ENCODE measurements around the gene YPEL1.
"Not testable (repeated sequence)": the region's sequence is repeated elsewhere in the genome, so short reads cannot be mapped to it uniquely, and the experiment has no call there.

YPEL1 gene

DNA sequence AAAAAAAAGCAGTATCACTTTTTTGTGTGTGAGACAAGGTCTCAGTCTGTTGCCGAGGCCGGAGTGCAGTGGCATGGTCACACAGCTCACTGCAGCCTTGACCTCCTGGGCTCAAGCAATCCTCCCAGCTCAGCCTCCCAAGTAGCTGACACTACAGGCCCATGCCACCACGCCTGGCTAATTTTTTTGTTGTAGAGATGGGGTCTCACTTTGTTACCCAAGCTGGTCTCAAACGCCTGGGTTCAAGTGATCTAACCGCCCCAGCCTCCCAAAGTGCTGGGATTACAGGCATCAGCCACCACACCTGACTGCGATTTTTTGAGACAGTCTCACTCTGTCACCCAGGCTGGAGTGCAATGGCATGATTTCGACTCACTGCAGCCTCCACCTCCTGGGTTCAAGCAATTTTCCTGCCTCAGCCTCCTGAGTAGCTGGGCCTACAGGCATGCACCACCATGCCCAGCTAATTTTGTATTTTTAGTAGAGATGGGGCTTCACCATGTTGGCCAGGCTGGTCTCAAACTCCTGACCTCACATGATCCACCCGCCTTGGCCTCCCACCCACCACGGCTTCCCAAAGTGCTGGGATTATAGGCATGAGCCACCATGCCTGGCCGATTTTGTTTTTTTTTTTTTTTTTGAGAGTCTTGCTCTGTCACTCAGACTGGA lies 15.3 kb downstream of the YPEL1 start:
- not testable (repeated sequence) for DNase-seq

DNA sequence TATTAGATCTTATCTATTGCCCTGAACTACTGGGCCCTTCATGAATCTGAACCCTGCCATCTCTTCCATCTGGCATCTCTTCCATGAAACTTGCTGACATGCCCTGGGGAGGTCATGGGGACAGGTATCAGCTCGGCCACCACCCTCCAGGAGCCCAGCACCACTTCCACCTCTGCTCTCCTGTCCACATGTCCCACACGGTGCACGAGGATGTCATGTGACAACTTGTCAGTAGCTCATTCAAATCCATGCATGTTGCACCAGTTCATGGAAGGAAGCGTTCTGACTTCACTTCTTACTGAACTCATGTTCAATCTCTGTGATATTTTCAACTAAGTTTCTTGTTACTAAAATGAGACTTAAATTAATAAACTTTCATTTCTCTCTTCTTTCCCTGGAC lies 16.6 kb downstream of the YPEL1 start:
- no peak for DNase-seq

DNA sequence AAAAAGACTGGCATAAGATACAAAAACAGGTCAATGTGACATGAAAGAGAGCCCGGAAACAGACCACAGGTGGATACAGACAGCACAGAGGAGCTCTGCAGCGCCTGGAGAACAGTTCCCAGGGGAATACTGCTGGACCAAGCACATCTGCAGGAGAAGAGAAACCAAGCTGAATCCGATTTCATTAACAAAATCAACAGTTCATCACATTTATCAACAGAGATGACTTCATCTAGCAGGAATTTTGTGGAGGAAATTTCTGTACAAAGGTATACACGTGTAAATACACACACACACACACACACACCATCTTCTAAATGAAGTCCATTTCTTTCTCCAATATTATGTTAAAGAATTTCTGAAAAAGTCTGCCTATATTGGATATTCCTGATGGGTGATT lies 17.1 kb downstream of the YPEL1 start:
- DNase-seq, result no peak

DNA sequence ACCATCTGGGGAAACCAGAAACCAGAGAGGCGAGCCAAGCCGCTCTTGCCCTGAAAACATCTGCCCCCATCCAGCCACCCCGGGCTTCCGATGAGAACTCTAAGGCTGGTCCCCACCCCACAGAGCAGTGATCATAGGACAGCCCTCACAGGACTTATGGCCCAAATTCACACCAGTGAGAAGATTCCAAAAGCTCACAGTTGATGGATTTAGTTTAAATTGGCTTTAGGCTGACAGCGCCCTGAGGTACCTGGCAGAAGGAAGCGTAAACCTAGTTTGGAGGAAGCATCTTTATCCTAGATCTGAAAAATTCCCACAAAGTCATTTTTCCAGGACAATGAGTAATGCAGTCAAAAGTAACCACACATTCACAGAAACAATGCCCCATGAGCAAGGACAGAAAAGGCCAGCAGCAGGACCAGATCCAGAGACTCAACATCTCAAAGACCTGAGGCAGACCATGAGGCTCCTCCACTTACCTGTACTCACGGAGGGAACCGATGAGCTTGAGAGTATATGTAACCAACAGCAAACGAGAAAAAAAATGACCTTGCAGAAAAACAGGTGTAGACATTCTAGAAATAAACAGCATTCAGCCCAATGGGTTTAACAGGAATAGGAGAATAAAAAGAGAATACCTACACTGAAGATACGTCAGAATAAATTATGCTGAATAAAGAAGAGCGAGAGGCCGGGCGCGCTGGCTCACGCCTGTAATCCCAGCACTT lies 19.0 kb downstream of the YPEL1 start:
- DNase-seq, result not testable (repeated sequence)

DNA sequence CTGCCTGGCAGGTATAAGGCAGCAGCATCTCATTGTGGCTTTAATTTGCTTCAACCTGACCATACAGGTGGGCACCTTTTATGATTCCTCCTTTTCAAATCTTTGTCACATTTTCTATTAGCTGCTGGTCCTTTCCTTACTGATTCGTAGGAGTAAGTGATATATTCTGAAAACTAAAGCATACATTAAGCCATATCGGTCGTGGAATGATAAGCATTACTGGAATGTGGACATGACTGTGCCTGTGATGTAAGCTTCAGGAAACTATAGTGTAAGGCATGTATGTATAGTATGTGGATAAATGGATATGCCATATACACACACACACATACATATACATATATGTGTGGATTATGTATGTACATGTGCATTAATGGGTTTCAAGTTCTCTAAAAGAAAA lies 20.8 kb downstream of the YPEL1 start:
- DNase-seq, result no peak

DNA sequence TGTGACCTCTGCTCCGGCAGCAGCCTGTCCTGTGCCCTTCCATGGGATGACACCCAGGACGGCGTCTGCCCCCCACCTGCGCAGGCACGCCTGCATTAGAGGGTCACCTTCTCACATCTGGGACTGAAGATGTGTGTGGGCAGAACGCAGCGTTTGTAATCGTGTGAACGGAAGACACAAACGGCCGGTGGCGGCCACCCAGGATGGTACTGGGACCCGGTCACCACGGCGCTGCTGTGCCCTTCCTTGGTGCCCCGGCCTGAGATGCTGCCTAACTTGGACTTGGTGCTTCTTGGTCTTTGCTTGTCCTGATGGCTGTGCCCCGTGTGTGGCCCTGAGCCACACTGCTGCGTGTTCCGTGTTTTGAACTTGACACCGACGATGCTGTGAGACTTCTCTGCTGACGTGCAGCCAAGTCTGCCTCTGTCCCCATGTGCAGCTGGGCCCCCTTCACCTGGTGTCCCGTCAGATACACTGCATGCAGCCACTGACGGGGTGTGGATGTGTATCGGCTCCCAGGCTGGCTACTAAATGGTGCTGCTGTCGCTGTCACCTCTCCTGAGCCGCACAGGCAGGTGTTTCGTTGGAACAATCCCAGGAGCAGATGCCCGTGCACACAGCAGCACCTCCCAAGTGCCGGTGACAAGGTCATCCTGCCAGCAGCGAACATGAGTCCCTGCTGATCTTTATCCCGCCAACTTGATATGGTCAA lies 21.4 kb downstream of the YPEL1 start:
- DNase-seq, result no peak

DNA sequence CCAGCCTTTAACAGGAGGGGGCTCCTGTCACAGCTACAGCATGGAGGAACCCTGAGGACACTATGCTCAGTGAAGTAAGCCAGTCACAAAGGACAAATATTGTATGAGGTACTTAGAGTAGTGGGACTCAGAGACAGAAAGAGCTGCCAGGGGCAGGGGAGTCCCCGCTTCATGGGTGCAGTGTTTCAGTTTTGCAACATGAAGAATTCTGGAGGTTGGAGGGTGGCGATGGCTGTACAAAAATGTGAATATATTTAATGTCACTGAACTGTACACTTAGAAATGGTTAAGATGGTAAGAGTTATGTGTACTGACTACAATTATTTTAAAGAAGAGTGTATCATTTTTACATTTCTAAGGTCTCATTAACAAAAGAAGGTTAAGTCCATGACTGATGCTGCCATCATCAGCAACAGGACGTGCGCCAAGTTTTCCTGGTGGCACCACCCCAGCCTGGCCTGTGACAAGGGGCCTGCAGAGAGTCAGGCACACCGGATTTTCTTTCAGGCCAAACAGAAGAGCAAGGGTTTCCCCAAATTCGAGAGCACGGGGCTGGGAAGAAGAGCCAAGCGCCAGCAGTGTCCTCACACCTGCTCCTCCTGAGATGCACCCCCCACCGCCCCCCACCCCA lies 22.1 kb downstream of the YPEL1 start:
- DNase-seq, result no peak

DNA sequence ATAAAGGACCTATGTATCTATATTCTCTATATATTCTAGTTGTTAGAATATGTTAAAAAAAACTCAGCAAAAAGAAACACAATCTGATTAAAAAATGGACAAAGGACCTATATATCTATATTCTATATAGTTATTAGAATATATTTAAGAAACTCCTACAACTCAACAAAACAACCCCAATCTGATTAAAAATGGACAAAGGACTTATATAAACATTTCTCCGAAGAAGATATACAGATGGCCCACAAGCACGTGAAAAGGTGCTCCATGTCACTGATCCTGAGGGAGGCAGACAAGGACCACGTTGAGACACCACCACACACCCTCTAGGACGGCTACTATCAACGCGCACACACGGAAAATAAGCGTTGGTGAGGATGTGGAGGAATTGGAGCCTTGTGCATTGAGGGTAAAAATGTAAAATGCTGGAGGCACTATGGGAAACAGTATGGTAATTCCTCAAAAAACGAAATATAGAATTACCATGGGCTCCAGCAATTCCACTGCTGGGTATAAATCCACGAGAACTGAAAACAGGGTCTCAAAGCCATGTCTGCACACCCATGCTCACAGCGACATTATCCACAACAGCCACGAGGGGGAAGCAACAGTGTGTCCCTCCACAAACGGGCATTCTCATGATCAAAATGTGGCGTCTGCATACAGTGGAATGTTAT lies 22.7 kb downstream of the YPEL1 start:
- DNase-seq, result no peak

DNA sequence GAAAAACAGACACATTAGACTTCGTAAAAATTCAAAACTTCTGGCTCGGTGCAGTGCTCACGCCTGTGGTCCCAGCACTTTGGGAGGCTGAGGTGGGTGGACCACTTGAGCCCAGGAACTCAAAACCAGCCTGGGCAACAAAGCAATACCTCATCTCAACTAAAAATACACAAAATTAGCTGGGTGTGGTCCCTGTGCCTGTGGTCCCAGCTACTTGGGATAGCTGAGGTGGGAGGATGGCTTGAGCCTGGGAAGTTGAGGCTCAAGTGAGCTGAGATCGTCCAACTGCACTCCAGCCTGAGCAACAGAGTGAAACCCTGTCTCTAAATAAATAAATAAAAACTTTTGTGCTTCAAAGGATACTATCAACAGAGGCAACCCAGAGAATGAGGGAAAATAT lies 23.7 kb downstream of the YPEL1 start:
- no peak for DNase-seq

DNA sequence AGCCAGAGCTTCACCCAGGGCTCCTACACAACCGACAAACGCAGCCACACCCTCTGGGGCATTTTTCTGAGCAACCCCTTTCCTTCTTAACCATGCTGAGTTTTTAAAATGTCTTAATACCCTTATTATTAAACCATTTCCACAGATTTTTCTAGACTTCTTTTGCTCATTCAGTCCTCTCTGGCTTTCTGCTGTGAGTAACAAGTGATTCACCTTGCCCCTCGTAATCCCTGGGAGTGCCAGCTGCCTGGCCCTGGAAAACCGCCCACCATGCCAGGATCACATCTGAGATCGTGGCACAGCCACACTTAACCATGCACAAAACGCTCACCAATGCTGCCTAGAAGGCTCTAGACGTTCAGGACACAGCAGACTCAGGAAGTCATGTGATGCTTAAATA lies 25.4 kb downstream of the YPEL1 start:
- no peak for DNase-seq

DNA sequence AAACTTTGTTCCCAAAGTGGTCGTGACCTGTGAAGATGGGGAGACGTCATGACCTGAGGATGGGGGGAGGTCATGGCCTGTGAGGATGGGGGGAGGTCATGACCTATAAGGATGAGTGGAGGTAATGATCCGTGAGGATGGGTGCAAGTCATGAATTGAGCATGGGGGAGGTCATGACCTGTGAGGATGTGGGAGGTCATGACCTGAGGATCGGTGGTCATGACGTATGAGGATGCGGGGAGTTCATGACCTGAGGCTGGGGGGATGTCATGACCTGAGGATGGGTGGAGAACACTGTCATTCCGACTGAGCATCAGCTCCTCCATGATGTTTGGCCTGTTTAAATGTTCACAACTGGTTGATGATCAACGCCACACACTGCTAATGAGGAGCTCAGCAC lies 25.9 kb downstream of the YPEL1 start:
- no peak for DNase-seq

DNA sequence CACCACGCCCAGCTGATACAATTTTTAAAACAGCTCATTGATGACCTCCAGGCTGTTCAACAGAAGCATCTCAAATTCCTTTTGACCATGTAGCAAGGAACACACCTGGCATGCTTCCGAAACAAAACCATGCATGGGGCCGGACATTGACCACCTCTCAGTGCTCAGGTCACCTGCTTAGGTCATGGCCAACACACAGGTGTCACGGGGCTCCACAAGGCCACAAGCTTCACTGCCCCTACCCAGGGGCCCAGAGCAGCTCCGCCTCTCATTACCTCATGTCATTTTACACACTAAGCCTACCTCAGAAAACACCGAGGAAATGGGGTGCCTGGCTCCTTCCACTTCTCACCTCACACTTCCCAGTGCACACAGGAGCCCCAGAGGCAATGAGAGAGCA lies 26.6 kb downstream of the YPEL1 start:
- DNase-seq, result no peak

DNA sequence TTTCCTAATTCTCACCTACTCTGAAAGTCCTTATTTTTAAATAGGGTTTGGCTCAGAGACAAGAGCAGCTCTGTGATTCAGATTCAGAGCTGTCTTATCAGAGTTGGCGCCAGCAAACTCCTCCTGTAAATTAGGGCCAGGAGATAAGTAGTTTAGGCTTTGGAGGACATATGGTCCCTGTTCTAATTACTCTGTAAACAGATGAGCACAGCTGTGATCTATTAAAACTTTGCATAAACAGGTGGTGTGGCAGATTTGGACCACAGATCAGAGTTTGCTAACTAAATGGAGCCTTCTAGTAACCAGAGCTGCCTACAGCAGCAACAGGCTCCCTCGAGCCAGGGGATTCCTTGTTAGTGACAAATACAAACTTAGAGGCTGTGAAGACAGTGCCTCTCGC lies 27.9 kb downstream of the YPEL1 start:
- no peak for DNase-seq

DNA sequence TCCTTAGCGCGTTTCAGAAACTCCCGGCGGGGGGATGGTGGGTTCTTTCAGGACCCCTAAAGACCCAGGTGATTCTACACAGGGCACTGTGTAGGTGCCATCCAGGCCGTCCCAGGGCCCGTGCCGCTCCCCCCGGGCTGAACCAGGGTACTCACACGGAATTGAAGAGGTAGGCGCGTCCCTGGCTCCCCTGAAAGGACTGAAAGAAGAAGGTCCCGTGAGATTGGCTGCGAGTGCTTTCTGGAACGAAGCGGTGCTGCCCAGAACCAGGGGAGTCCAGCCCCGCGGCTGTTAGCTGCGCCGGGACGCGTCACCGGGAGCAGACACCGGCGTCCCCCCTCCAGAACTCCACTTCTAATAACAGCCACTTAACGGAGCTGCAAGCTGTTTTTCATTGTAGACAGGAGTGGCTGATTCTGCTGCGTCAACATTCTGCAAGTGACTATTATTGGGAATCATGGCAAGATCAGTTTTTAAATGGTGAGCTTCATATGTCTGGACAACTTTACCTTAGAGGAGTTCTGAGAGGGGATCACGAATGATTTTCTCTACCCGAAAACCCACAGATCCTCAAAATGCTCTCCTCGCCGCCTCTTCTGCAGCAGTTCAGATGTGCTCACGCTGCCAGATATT lies 31.8 kb downstream of the YPEL1 start:
- DNase-seq, result no peak

DNA sequence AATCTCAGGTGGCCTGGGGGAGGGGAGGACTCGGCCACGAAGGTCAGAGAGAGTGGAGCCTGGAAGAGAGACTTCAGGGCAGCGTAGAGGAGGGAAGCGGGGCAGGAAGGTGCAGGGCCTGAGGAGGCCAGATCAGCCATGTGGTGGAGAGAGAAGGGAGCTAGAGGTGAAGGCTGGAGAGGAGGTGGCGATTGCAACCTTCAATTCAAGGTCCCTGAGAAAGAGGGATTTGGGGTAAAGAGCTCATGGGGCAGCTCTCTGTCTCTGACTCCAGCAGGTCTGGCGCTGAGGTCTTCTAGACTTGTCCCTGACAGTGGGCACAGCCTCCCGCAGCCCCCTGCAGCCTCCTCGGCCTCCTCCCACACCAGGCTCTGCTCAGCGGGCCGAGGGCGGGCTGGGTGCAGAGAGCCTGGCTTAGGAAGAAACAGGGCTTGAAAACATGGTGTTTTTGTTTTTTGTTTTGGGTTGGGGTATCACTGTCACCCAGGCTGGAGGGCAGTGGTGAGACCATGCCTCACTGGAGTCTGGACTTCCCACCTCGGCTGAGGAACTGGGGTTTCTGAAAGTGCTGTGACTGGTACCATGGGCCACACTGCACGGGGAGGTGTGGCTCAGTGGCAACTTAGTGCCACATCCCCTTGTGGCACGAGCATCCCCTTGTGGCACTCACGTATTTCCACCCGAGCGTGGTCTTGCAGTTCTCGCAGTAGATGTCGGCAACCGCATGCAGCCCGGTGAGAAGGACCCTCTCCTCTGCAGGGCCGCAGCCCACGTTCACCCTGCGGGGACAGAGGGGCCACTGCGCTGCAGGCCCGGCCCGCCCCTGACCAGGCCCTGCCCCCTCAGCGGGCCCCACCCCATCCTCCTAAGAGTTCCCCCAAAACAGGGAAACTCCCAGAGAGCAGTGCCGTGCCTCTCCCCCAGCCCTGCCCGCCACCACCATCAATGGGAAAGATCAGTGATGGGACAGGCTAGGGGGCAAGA lies 32.6 kb downstream of the YPEL1 start:
- DNase-seq, result no peak

DNA sequence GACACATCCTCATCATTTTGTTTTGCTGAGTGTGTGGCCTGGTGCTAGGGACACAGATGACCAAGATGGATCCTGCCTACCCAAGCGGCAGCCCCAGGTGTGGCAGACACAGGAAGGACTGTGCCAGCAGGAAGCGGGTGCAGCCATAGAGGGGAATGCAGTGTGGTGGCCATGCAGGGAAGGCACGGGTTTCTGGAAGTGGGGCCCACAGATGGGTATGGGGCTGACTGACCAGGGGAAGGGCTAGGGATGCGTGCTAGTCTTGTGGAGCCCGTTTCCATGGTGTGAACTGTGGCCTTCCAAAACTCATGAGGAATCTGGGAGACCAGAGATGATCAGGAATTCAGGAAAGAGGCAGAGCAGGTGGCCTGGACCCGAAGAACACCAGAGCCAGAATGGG lies 33.5 kb downstream of the YPEL1 start:
- DNase-seq, result no peak

DNA sequence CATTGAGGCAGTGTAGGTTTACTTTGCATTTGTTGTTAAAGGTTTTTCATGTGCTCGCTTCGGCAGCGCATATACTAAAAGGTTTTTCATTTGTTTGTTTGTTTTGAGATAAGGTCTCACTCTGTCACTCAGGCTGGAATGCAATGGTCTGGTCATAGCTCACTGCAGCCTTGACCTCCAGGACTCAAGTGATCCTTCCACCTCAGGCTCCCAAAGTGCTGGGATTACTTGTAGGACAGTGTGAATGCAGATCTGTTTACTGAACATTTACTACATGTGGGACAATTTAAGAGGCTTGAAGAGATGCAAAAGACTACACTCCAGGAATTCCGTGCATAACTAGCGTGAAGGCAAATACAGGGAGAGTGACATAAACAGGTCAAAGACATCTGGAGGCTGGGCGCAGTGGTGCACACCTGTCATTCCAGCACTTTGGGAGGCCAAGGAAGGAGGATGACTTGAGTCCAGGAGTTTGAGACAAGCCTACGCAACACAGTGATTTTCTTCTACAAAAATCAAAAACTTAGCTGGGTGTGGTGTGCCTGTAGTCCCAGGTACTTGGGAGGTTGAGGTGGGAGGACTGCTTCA lies 34.1 kb downstream of the YPEL1 start:
- DNase-seq, result no peak

DNA sequence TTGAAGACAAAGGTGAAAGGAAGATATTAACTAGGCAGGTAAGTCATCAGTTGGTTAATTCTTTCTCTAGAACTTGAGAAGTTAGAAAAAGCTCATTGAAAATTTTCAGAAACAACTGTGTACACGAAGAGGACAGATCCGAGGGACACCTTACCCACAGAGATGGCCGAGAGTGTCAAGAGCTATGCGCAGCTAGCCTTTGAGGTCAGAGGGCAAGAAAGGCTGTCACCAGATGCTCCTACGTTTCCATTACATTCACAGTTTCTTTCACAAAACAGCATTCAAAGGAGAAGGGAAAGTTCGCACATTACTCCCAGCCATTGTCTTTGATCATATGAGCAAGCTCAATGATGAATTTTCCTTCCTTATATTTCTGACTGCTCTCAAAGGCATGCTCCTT lies 34.8 kb downstream of the YPEL1 start:
- no peak for DNase-seq

DNA sequence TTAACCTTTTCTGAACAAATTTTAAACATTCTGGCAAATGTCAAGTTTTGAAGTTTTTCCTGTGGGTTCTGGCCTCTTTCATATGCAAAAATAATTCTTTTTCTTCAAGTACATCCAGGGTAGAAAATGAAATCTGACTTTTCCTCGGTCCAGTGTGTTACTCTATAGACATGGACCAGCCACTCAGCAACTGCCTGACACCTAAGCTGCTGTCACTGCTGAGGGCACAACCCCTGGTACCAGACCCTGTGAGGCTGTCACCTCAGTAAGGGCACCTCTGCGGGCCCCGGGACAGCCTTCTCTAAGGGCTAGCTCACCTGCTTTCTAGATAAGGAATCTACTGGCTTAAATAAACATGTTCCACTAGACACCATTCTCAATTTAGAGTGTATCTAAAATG lies 36.0 kb downstream of the YPEL1 start:
- DNase-seq, result no peak

DNA sequence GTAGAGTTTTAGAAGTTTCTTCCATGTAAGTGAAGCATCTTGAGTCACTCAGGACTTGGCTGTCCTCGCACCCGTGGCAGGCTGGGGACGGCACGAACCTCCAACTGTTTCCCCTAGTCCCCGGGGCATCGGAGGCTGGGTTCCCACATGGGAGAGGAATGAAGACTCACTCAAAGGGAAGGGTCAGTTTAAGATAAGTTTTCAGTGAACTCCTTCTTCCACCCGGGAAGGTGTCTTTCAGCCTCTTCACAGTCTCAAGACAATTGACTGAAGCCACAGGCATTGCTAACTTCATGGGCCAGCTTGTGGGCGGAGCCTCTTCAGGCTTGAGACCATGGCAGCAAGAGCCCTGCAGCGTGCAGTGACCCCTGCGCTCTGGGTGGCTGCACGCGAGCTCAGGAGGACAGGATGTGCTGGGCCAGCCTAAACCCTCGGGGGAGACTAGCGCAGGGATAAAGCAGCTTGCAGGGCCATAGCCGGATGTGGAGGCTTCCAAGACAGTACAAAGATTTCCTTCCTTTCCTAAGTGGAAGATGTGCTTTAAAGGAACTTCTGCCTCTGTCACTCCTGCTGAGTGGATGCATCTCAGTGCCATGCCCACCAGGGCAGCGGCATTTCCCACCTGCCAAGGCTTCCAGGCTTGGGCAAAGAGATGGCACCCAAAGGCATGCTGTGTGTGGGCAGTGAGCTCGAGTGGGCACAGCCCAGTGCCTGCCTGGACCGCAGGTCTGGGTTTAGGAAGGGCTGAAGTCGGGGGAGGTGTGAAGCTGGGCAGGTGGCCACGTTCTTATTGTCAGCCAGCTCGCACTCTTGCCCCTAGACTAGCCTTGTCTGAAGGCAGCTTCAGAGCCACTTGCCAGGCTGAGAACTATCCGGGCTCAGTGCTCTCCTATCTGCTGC lies 36.9 kb downstream of the YPEL1 start:
- DNase-seq, result no peak
